H1 (cell line): ENCODE measurements around the gene GRAMD4. TPM values are rescaled to one million over a fixed set of nuclear protein-coding genes. Genes with fewer than 3 reads are reported as not detected.

Source experiments
- KDM4A ChIP-seq: IDR thresholded peaks from one replicate; pipeline ENCODE4 v1.7.1; 2012; ENCODE audit warnings: low read depth, mild to moderate bottlenecking, moderate library complexity, low read length, inconsistent platforms; ENCODE audit not compliant: severe bottlenecking
- POU5F1 ChIP-seq: IDR thresholded peaks from 2 replicates; pipeline ENCODE4 v1.6.1; 2011; ENCODE audit warnings: low read depth, mild to moderate bottlenecking, low read length, moderate library complexity
- RBBP5 ChIP-seq: IDR thresholded peaks from 2 replicates; pipeline ENCODE4 v1.7.1; 2012; ENCODE audit warnings: low read depth, mild to moderate bottlenecking, inconsistent platforms, low read length, moderate library complexity, borderline replicate concordance
- RFX5 ChIP-seq: IDR thresholded peaks from 2 replicates; pipeline ENCODE4 v1.6.1; 2011; ENCODE audit warnings: low read depth, low read length, improper control_type of control experiment, borderline replicate concordance
- SIN3A ChIP-seq, 2 experiments: IDR thresholded peaks in 1 of 2; conservative IDR thresholded peaks in 1 of 2; 2 replicates each; pipeline ENCODE4 v1.6.1; 2011 to 2012; ENCODE audit warnings: low read length in 2 of 2, improper control_type of control experiment in 1 of 2, low read depth in 1 of 2, mild to moderate bottlenecking in 1 of 2
- SIX5 ChIP-seq: IDR thresholded peaks from 2 replicates; pipeline ENCODE4 v1.6.1; 2011; ENCODE audit warnings: mild to moderate bottlenecking, low read depth, low read length
- polyA plus RNA-seq, 7 experiments: library from polyadenylated mRNA; depleted of rRNA in 3 of 7; stranded (reverse) in 5 of 7; unstranded in 2 of 7; fragments of >200 nt in 5 of 7; fragments of 200-250 nt in 2 of 7; gene quantifications; 1 replicate in 5 of 7; 2 replicates in 1 of 7; 4 replicates in 1 of 7; pipeline versions ENCODE4 v1.2.1 to v1.2.3, GENCODE V29; 2011 to 2013; ENCODE audit warnings: missing spikeins in 2 of 7, mixed read lengths in 2 of 7
- total RNA-seq: library from RNA; stranded (reverse); fragmentation: NEBNext Ultra II Directional; extraction: Animal tissue kit (Norgen Biotek cat#: 25700); gene quantifications from 2 replicates; pipeline ENCODE4 v1.2.1, GENCODE V29; 2021

GRAMD4 gene
- total and polyA plus RNA-seq, 2 of the 8 experiments (the other 6 are each of a cell fraction or from before 2014, with no cell fraction given): 7.9 to 25.6 TPM

DNA sequence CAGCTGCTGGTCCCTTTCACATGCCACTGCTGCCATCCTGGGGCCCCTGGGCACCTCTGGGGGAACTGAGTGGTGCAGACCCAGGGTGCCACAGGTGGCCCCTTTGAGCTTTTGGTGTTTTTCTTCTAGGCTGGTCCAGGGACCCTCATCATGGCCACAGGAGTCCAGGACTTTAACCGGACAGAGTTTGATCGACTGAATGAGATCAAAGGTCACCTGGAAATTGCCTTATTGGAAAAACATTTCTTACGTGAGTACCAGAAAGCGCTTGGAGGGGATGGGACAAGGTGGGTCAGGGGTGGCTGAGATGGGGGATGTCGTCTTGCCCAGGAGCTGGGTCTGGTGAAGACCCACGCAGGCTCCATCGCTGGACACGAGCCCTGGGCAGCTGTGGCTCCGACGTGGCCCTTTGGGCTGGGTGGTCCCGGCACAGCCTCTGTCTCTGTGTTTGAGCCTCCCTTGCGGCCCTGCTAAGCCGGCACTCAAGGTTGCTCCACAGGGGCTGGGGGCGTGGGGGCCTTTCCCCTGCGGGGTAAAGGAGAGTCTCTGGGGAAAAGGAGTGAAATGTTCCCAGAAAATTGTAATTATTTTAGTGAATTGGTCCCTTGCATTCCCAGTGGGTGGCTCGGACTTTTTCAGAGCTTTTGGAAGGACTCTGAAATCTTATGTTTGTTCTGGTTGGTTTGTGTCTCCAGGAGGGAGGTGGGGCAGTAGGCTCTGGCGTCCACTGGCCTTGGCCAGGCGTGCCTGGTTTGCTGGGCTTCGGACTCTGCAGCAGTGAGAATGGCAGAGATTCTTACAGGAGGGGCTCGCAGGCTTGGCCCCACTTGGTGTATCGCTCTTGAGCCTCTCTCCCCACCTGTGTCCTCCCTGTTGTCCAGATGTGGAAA is 17.8 kb downstream of the GRAMD4 start (continued):
- TF ChIP-seq KDM4A (no peak), RBBP5 (no peak), SIX5 (no peak), POU5F1 (no peak), SIN3A (conservative IDR thresholded peaks at IDR 0.05 in 1 of 2, IDR thresholded peaks at IDR 0.05 in 1 of 2; ENCODE audit: low read depth in 1 of 2, low read length in 2 of 2) (no peak), RFX5 (no peak)
